Bronchial epithelial cell (primary cell): Measurements from ENCODE around the gene SSTR5. TPM values are rescaled to one million over a fixed set of nuclear protein-coding genes. Genes with fewer than 3 reads are reported as not detected.

Source experiments
- DNase-seq: peaks from one replicate; pipeline ENCODE4 v3.0.0-alpha.2; 2010; ENCODE audit warnings: low read depth
- FAIRE-seq: peaks from 2 replicates; lab custom pipeline; 2011; peaks lifted over from hg19 to GRCh38; lab: Jason Lieb, UNC
- H3K27me3 ChIP-seq: 2 replicates; pipeline ENCODE4 v1.5.1; 2011; ENCODE audit warnings: low read length; ENCODE audit not compliant: control insufficient read depth, insufficient read depth
- H3K36me3 ChIP-seq: 2 replicates; pipeline ENCODE4 v1.5.1; 2011; ENCODE audit warnings: low read length; ENCODE audit not compliant: control insufficient read depth, insufficient read depth
- H3K4me3 ChIP-seq: 2 replicates; pipeline ENCODE4 v1.5.1; 2011; ENCODE audit warnings: mild to moderate bottlenecking, low read depth, low read length, control low read depth
- CTCF ChIP-seq: IDR thresholded peaks from 2 replicates; pipeline ENCODE4 v1.5.1; 2011; ENCODE audit warnings: mild to moderate bottlenecking, moderate library complexity, low read length, control low read depth, inconsistent platforms; ENCODE audit not compliant: insufficient read depth, severe bottlenecking
- total RNA-seq: library from RNA; depleted of rRNA; stranded (reverse); fragments of >200 nt; gene quantifications from 2 replicates; pipeline ENCODE4 v1.2.1, GENCODE V29; 2014

SSTR5 gene
- total RNA-seq, 1 donor from 2014 or later: not detected

GRCh38 chr16:1123525-1124230, 51.1 kb downstream of the SSTR5 start:
- Histone ChIP-seq H3K4me3 (no peak overlapping the region), H3K36me3 (no peaks in the 10 kb centered on the region), H3K27me3 (no peaks in the 10 kb centered on the region)
- DNase-seq (no peak), FAIRE-seq (no peak)
- TF ChIP-seq CTCF: no peak

- no peak for TF ChIP-seq CTCF
- Histone ChIP-seq H3K4me3 (no peak overlapping the region), H3K36me3 (no peaks in the 10 kb centered on the region), H3K27me3 (no peaks in the 10 kb centered on the region)
- DNase-seq (no peak), FAIRE-seq (no peak)
These were observed 51.7 kb downstream of the SSTR5 start for GRCh38 chr16:1124291-1124690.

GRCh38 chr16:1124795-1125194, 52.2 kb downstream of the SSTR5 start:
- DNase-seq (no peak), FAIRE-seq (no peak)
- no peaks in the 10 kb centered on the region for H3K27me3 ChIP-seq
- H3K4me3 ChIP-seq: no peak overlapping the region
- H3K36me3 ChIP-seq: no peaks in the 10 kb centered on the region
- TF ChIP-seq CTCF: no peak

- no peak for TF ChIP-seq CTCF
- DNase-seq (peak; percentile 4), FAIRE-seq (no peak)
- Histone ChIP-seq H3K27me3 (no peaks in the 10 kb centered on the region), H3K36me3 (no peaks in the 10 kb centered on the region), H3K4me3 (no peak overlapping the region)
These were observed 52.9 kb downstream of the SSTR5 start for GRCh38 chr16:1125471-1125870.

- Histone ChIP-seq H3K27me3 (no peaks in the 10 kb centered on the region), H3K36me3 (no peaks in the 10 kb centered on the region), H3K4me3 (no peak overlapping the region)
- FAIRE-seq (no peak), DNase-seq (no peak)
- no peak for TF ChIP-seq CTCF
These were observed 53.5 kb downstream of the SSTR5 start for GRCh38 chr16:1126044-1126443.

- Histone ChIP-seq H3K36me3 (no peaks in the 10 kb centered on the region), H3K27me3 (no peaks in the 10 kb centered on the region), H3K4me3 (no peak overlapping the region)
- FAIRE-seq (no peak), DNase-seq (no peak)
- no peak for TF ChIP-seq CTCF
These were observed 54.0 kb downstream of the SSTR5 start for GRCh38 chr16:1126586-1126985.
